ENCODE data around the gene PTPRN2. TPM values are rescaled to one million over a fixed set of nuclear protein-coding genes. Genes with fewer than 3 reads are reported as not detected.
"Not testable (repeated sequence)": the region's sequence is repeated elsewhere in the genome, so short reads cannot be mapped to it uniquely, and the experiment has no call there.

PTPRN2 gene
- polyA plus RNA-seq, 1 experiment, result 0.02 TPM

GRCh38 chr7:158419238-158419785, 168.3 kb downstream of the PTPRN2 start:
- ChIA-PET CTCF (no interaction called here), POLR2A (no interaction called here)
- H3K27me3 ChIP-seq (ENCODE audit: control insufficient read depth, insufficient read depth, low read length), result no peaks in the 10 kb centered on the region
- H3K9me3 ChIP-seq (ENCODE audit: control insufficient read depth, insufficient read depth, low read length), result peaks cover 71% of the 10 kb centered on the region
- no peak for DNase-seq (ENCODE audit: low read depth, low spot score)
- no peak for TF ChIP-seq CTCF (IDR thresholded peaks at IDR 0.05; ENCODE audit: low read depth, low read length)
- H3K27ac ChIP-seq (ENCODE audit: low read depth, low read length), result no peak overlapping the region
- no peak overlapping the region for H3K4me3 ChIP-seq (ENCODE audit: low read depth, low read length)

DNA sequence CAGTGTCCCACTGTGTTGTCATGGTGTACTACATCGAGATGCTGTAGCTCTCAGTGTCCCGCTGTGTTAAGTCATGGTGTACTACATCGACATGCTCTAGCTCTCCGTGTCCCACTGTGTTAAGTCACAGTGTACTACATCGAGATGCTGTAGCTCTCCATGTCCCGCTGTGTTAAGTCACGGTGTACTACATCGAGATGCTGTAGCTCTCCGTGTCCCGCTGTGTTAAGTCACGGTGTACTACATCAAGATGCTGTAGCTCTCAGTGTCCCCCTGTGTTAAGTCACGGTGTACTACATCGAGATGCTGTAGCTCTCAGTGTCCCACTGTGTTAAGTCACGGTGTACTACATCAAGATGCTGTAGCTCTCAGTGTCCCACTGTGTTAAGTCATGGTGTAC, 169.2 kb downstream of the PTPRN2 start:
- H3K9me3 ChIP-seq (ENCODE audit: control insufficient read depth, insufficient read depth, low read length), result peaks cover 71% of the 10 kb centered on the region
- POLR2A ChIA-PET; H3K27me3 ChIP-seq (ENCODE audit: control insufficient read depth, insufficient read depth, low read length); H3K27ac ChIP-seq (ENCODE audit: low read depth, low read length); H3K4me3 ChIP-seq (ENCODE audit: low read depth, low read length); CTCF ChIA-PET; DNase-seq (ENCODE audit: low read depth, low spot score): not testable (repeated sequence)

DNA sequence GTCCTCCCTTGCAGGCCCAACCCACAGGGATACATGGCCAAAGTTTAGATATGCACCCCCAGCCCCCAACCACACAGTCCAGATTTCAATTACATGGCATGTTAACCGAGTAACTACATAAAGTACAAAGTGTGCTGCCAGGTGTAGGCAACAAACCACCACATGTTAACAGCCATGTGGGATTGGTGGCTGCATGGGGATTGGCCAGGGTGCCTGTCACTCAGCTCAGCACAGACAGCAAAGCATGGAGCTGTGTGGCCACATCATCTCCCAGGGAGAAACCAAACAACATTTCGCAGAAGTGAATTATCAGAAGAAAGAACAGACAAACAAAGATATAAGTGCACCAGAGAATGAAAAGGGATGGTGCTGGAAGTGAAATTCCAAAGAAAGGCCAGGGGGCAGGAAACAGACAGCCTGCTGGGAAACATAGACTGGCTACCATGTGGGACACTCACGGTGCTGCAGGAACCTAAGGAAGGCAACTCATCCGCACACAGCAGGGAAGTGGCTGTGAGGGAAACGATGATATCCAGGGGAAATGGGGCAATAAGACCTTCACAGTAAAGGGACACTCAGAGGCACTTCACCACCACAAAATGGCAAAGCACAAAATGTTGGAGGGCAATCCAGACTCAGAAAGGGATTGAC, 171.2 kb downstream of the PTPRN2 start:
- Histone ChIP-seq H3K9me3 (ENCODE audit: control insufficient read depth, insufficient read depth, low read length) (peaks cover 76% of the 10 kb centered on the region), H3K27me3 (ENCODE audit: control insufficient read depth, insufficient read depth, low read length) (no peaks in the 10 kb centered on the region)
- POLR2A ChIA-PET, result no interaction called here

DNA sequence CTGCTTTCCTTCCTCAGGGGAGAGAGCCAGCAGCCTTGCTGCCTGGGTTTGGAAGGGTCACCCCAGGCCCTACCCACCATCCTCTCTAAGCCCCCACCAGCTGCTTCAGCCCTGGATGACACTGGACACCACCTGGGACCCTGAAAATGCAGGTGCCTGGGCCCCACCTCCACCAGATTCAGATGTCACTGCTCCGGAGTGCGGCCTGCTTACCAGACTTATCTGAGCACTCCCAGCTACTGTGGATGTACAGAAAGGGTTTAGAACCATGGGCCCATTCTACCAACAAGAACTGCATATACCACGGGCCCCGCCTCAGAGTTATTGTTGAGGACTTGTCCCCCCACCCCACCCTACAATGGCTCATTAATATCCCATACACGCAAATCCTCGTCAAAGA, 172.3 kb downstream of the PTPRN2 start:
- Histone ChIP-seq H3K27me3 (ENCODE audit: control insufficient read depth, insufficient read depth, low read length) (no peaks in the 10 kb centered on the region), H3K27ac (ENCODE audit: low read depth, low read length) (no peak overlapping the region), H3K4me3 (ENCODE audit: low read depth, low read length) (no peak overlapping the region), H3K9me3 (ENCODE audit: control insufficient read depth, insufficient read depth, low read length) (peaks cover 78% of the 10 kb centered on the region)
- no peak for DNase-seq (ENCODE audit: low read depth, low spot score)
- ChIA-PET POLR2A (no interaction called here), CTCF (no interaction called here)
- TF ChIP-seq CTCF (IDR thresholded peaks at IDR 0.05; ENCODE audit: low read depth, low read length), result no peak

More for the DNA sequence above, 171.2 kb downstream of the PTPRN2 start:
- Histone ChIP-seq H3K4me3 (ENCODE audit: low read depth, low read length) (no peak overlapping the region), H3K27ac (ENCODE audit: low read depth, low read length) (no peak overlapping the region)
- TF ChIP-seq CTCF (IDR thresholded peaks at IDR 0.05; ENCODE audit: low read depth, low read length), result no peak
- no peak for DNase-seq (ENCODE audit: low read depth, low spot score)
- CTCF ChIA-PET, result no interaction called here

- peaks cover 79% of the 10 kb centered on the region for H3K9me3 ChIP-seq (ENCODE audit: control insufficient read depth, insufficient read depth, low read length)
- no peak for DNase-seq (ENCODE audit: low read depth, low spot score)
- ChIA-PET CTCF (no interaction called here), POLR2A (no interaction called here)
- H3K27ac ChIP-seq (ENCODE audit: low read depth, low read length), result no peak overlapping the region
- H3K4me3 ChIP-seq (ENCODE audit: low read depth, low read length), result no peak overlapping the region
- no peaks in the 10 kb centered on the region for H3K27me3 ChIP-seq (ENCODE audit: control insufficient read depth, insufficient read depth, low read length)
- no peak for TF ChIP-seq CTCF (IDR thresholded peaks at IDR 0.05; ENCODE audit: low read depth, low read length)
Observed at GRCh38 chr7:158414486-158414961, 173.1 kb downstream of the PTPRN2 start.
